GM21529 (cell line): ENCODE results near the gene AFDN.

ENCODE experiments used
- ATAC-seq: cut with Tn5 transposase; IDR thresholded peaks from one replicate; pipeline ENCODE4 v1.9.1; 2021; ENCODE audit not compliant: unreplicated experiment

The AFDN gene

DNA sequence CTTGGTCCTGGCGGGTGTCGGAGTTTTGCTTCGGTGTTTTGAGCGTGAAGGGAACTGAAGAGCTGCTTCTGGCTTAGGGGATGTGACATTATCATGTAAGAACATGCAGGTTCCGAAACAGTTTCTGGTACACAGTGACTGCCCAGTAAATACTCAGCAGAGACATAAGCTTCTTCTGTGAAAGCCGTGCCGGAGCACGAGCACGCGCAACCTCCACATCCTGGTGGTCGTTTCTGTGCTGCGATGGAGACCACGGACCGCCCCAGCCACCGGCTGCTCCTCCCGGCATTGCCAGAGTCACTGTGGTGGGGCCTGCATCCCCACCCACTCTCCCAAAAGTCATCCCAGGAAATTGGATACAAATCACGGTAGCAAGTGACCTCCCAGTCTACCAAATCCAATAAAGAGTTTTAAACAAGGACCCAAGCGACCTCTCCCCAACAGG is 189.5 kb downstream of the AFDN start:
- no peak for ATAC-seq

DNA sequence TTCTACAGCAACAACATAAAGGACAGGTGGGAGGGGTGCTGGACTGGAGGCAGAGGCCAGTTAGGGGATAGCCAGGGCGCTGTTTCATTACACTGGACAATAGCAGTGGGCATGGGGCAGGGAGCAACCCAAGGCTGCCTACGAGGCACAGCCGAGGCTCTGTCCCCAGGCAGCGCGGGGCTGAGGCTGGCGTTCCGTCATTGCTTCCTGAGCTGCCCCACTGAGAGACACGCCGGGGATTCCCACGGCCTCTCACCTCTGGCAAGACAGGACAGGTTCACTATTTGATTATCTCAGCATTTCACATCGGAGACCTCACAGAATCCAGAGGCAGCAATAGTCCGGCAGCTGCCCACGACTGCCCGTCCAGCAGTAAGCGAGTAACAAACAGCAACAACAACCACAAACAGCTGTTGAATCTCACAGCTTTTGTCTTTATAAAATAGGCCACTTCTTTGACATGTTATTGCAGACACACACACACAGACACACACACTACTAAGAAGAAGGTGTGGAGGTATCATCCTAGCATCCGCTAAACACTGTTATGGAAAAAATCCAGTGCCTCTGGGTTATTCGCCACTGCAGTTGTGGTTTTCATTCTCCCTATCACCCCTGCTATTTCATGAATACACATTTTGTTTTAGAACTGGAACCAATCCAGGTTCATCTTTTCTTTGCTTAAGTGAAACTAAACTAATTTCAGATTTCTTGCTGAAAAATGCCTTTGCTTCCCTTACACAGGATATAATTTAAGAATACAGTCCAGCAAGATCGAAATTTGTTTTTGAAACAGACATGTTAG is 190.2 kb downstream of the AFDN start:
- ATAC-seq: no peak

DNA sequence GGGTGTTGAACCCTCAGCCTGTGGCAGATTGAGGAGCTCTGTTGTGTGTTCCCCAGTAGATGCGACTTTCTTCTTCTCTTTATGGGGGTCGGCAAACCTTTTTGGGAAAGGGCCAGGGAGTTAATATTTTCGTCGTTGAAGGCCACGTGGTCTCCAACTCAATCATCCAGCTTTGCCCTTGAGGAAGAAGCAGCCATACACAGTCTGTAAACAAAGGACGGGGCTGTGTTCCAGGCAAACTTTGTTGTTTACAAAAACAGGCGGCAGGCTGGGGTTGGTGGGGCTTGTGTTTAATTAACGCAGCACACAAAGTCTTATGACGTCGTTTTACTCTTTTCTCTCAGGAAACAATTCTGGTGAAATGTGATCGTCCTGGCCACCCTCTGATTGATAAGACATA is 190.9 kb downstream of the AFDN start:
- ATAC-seq: no peak

DNA sequence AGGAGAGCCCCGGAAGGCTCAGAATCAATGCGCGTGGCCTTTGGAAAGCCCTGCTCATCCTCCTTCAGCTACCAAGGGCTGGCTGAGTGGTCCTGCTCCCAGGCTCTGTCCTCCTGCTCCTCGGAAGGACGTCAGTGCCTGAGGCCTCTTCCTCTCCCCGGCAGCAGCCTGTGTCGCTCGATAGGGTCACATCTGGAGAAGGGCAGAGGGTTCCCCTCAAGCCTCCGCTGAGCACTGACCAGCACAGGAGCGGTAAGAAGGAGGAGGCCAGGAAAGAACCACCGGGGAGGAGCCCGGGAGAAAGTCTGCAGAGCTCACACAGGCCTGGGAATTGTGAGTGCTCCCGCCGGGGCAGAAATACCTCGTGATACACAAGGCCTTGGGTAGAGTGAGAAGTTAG is 192.0 kb downstream of the AFDN start:
- ATAC-seq: no peak

DNA sequence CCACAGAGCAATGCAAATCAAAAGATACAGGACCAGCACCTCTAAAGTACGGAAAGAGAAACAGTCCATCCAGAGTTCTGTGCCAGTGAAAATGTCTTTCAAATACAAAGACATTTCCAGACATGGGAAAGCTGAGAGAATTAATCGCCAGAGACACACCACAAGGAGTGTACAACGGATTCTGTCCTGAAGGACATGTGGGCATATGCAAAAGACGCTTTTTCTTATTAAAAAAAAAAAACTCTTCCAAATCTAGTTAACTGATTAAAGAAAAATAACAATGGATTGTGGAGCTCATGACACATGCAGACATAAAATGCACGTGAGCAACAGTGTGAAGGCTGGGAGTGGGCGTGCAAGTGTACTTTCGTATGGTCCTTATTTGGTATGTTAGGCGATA is 193.5 kb downstream of the AFDN start:
- no peak for ATAC-seq

DNA sequence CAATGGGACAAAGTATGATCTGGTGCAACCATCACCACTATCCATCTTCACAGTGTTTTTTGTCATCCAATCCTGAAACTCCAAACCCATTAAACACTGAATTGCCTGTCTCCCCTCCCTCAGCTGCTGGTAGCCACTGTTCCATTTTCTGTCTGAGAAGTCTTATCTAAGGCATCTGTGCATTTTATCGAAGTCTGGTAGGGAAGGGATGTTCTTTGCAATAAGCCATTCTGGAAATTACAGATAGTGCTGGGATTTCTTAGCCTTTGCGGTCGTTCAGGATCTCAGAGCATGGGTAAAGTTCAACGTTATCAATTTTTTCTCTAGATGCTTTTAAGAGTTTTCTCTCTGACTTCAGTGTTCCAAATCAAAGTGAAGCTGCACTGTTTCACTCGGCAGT is 194.9 kb downstream of the AFDN start:
- ATAC-seq: no peak
